Fibroblast of the aortic adventitia (primary cell): Measurements from ENCODE around the gene ZSCAN12. TPM values are rescaled to one million over a fixed set of nuclear protein-coding genes. Genes with fewer than 3 reads are reported as not detected.

Experiments used
- DNase-seq: peaks from one replicate; pipeline ENCODE4 v3.0.0-alpha.2; 2010; ENCODE audit warnings: low read depth
- H3K4me3 ChIP-seq: 2 replicates; pipeline ENCODE4 v1.5.1; 2011; ENCODE audit warnings: low read depth, mild to moderate bottlenecking, control low read depth, low read length, moderate library complexity
- small RNA-seq: library from RNA; depleted of rRNA; stranded (forward); fragments of <200 nt; gene quantifications from one replicate; pipeline ENCODE3, GENCODE V24; 2012
- total RNA-seq: library from RNA; depleted of rRNA; stranded (reverse); fragments of >200 nt; gene quantifications from 2 replicates; pipeline ENCODE4 v1.2.3, GENCODE V29; 2012; ENCODE audit warnings: low replicate concordance
- TF ChIP-seq, protein P1 (sequence below): IDR thresholded peaks from 2 replicates; pipeline ENCODE4 v1.5.1; 2011; ENCODE audit warnings: mild to moderate bottlenecking, low read length, control low read depth, inconsistent platforms; ENCODE audit not compliant: insufficient read depth

Gene ZSCAN12
- total RNA-seq, 1 donor: 6.5 TPM

- H3K4me3 ChIP-seq: no peak overlapping the region
- DNase-seq: no peak
- TF ChIP-seq, protein P1, sequence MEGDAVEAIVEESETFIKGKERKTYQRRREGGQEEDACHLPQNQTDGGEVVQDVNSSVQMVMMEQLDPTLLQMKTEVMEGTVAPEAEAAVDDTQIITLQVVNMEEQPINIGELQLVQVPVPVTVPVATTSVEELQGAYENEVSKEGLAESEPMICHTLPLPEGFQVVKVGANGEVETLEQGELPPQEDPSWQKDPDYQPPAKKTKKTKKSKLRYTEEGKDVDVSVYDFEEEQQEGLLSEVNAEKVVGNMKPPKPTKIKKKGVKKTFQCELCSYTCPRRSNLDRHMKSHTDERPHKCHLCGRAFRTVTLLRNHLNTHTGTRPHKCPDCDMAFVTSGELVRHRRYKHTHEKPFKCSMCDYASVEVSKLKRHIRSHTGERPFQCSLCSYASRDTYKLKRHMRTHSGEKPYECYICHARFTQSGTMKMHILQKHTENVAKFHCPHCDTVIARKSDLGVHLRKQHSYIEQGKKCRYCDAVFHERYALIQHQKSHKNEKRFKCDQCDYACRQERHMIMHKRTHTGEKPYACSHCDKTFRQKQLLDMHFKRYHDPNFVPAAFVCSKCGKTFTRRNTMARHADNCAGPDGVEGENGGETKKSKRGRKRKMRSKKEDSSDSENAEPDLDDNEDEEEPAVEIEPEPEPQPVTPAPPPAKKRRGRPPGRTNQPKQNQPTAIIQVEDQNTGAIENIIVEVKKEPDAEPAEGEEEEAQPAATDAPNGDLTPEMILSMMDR: no peak
These were observed 69.5 kb downstream of the ZSCAN12 start for GRCh38 chr6:28330041-28330440.

Small RNA genes lying within 50 kb of the gene (small RNA-seq; reads per million reads assigned to genes)
- gene RNU2-45P: not detected

Other genes with a start within 250 kb of the ZSCAN12 start
- gene ZSCAN9, start 174.5 kb downstream of the ZSCAN12 start, total RNA-seq: 10.8 and 12.2 TPM in 2 replicates
- gene ZKSCAN4, start 147.5 kb downstream of the ZSCAN12 start, total RNA-seq: 5.9 and 8.3 TPM in 2 replicates
- gene NKAPL, start 140.4 kb downstream of the ZSCAN12 start, total RNA-seq: 1.3 and 1.9 TPM in 2 replicates
- gene ZSCAN26, start 132.6 kb downstream of the ZSCAN12 start, total RNA-seq: 8.7 and 20.8 TPM in 2 replicates
- 7.7 and 8.1 TPM in 2 replicates for gene PGBD1, start 118.2 kb downstream of the ZSCAN12 start, total RNA-seq
- gene ZSCAN31, start 63.6 kb downstream of the ZSCAN12 start, total RNA-seq: 13.9 and 31.2 TPM in 2 replicates
- gene ZKSCAN3, start 49.8 kb downstream of the ZSCAN12 start, total RNA-seq: 2.6 and 3.6 TPM in 2 replicates
- gene ZSCAN23, start 43.7 kb upstream of the ZSCAN12 start, total RNA-seq: 6.7 and 12.0 TPM in 2 replicates
- gene GPX6, start 116.0 kb upstream of the ZSCAN12 start, total RNA-seq: not detected in 2 replicates
- gene GPX5, start 126.1 kb upstream of the ZSCAN12 start, total RNA-seq: not detected in 2 replicates